Upper lobe of left lung (tissue), 6 donors: ENCODE results near the gene PCDHB15. TPM values are rescaled to one million over a fixed set of nuclear protein-coding genes. Genes with fewer than 3 reads are reported as not detected.
"Not testable (repeated sequence)": the region's sequence is repeated elsewhere in the genome, so short reads cannot be mapped to it uniquely, and the experiment has no call there.

Source experiments
- ATAC-seq, 2 donors: fragments of 200-7000 bp; cut with Tn5 transposase; one replicate each; pipeline ENCODE4 v1.9.1; 2022; ENCODE audit warnings: mild to moderate bottlenecking in 2 of 2, moderate library complexity in 2 of 2; ENCODE audit not compliant: low FRiP score in 2 of 2
- DNase-seq, 2 donors: peaks; one replicate each; pipeline ENCODE4 v3.0.0-alpha.2; 2019 to 2020
- H3K27ac ChIP-seq, 4 donors: fragments of 200-600 bp; sonication (generic); one replicate each; pipeline ENCODE4 v1.5.1; 2016 to 2019
- H3K27me3 ChIP-seq, 4 donors: fragments of 200-600 bp; sonication (generic); one replicate each; pipeline ENCODE4 v1.5.1; 2017 to 2019
- H3K36me3 ChIP-seq, 4 donors: fragments of 200-600 bp; sonication (generic); one replicate each; pipeline ENCODE4 v1.5.1; 2016 to 2019
- H3K4me1 ChIP-seq, 4 donors: fragments of 200-600 bp; sonication (generic); one replicate each; pipeline ENCODE4 v1.5.1; 2018 to 2019
- H3K4me3 ChIP-seq, 4 donors: fragments of 200-600 bp; sonication (generic); one replicate each; pipeline ENCODE4 v1.5.1; 2017 to 2019; ENCODE audit warnings: mild to moderate bottlenecking in 2 of 4, moderate library complexity in 1 of 4
- H3K9me3 ChIP-seq, 4 donors: fragments of 200-600 bp; sonication (generic); one replicate each; pipeline ENCODE4 v1.5.1; 2018 to 2019
- CTCF ChIP-seq, 6 experiments: fragments of 450-650 bp in 4 of 6; fragments of 200-600 bp in 2 of 6; sonication (generic) in 2 of 6; IDR thresholded peaks; one replicate each; pipeline ENCODE4 v1.5.1; 2016 to 2019; ENCODE audit warnings: antibody characterized with exemption in 6 of 6
- EP300 ChIP-seq, 4 donors: sonication (generic); formaldehyde crosslinking; IDR thresholded peaks; one replicate each; pipeline ENCODE4 v1.5.1; 2017; ENCODE audit warnings: antibody characterized with exemption in 4 of 4, control low read depth in 2 of 4
- POLR2A ChIP-seq, 4 donors: fragments of 450-650 bp; IDR thresholded peaks; one replicate each; pipeline ENCODE4 v1.5.1; 2016 to 2017; ENCODE audit warnings: antibody characterized with exemption in 4 of 4, mild to moderate bottlenecking in 2 of 4
- POLR2AphosphoS5 ChIP-seq, 2 donors: sonication (generic); formaldehyde crosslinking; IDR thresholded peaks; one replicate each; pipeline ENCODE4 v1.5.1; 2017; ENCODE audit warnings: antibody characterized with exemption in 2 of 2
- WGBS, 2 donors: methylation state at CpG; one replicate each; pipeline ENCODE4 v1.1.5; 2017 to 2018; 5-methylcytosine and 5-hydroxymethylcytosine counted together
- total RNA-seq, 6 donors: library from RNA; depleted of rRNA in 4 of 6; stranded (reverse); fragments of >200 nt in 4 of 6; gene quantifications; one replicate each; pipeline versions ENCODE4 v1.1.0 to v1.2.1, GENCODE V29; 2016 to 2021
- donor health status: DM: no; HTN: no; CAD: no; lungs with moderate emphysema.
- donor health status: DM: no; HTN: yes; CAD: no; lungs with severe emphysema.

Gene PCDHB15
- 1 to 10 TPM; 1.4 to 4.2 (median 2.6) TPM for total RNA-seq

GRCh38 chr5:141245250-141245717, at the start of gene PCDHB15:
PCDHB15 (plus strand) TSS chr5:141245395; CDS start chr5:141245579, 184 bp downstream.
- ATAC-seq (no peak), DNase-seq (no peak)
- no peaks in the 10 kb centered on the region for H3K27me3 ChIP-seq
- 9 to 16% methylated on average over 16 of the region's 16 CpGs for WGBS, 2 donors
- peak within 1 kb of the TSS in 3 of 4 donors; percentile 12 to 29 (median 17) for H3K4me3 ChIP-seq
- H3K36me3 ChIP-seq = no peaks in the 10 kb centered on the region
- peak in 1 of 6 experiments; percentile 6 for TF ChIP-seq CTCF (IDR thresholded peaks at IDR 0.05)
- no peak for TF ChIP-seq POLR2AphosphoS5 (IDR thresholded peaks at IDR 0.05)
- no peak within 1 kb of the TSS for H3K27ac ChIP-seq
- no peaks in the 10 kb centered on the region for H3K4me1 ChIP-seq
- H3K9me3 ChIP-seq = peaks cover 66 to 98% (median 91%) of the 10 kb centered on the region in 4 donors

GRCh38 chr5:141196363-141196762, 48.8 kb upstream of the PCDHB15 start:
- no peak for ATAC-seq
- Histone ChIP-seq H3K27ac (no peak overlapping the region), H3K4me3 (no peak overlapping the region), H3K36me3 (no peaks in the 10 kb centered on the region), H3K27me3 (no peaks in the 10 kb centered on the region), H3K9me3 (peaks cover 25 to 64% (median 48%) of the 10 kb centered on the region in 4 donors), H3K4me1 (no peaks in the 10 kb centered on the region)
- DNase-seq = no peak
- 44 to 55% methylated on average over 3 of the region's 3 CpGs for WGBS, 2 donors
- TF ChIP-seq EP300 (IDR thresholded peaks at IDR 0.05) (no peak), POLR2AphosphoS5 (IDR thresholded peaks at IDR 0.05) (no peak), CTCF (IDR thresholded peaks at IDR 0.05) (no peak), POLR2A (IDR thresholded peaks at IDR 0.05) (no peak)

- Histone ChIP-seq H3K27me3 (no peaks in the 10 kb centered on the region), H3K4me3 (peak within 1 kb of the TSS in 1 of 4 donors; percentile 6), H3K36me3 (no peaks in the 10 kb centered on the region), H3K27ac (no peak within 1 kb of the TSS), H3K4me1 (no peaks in the 10 kb centered on the region), H3K9me3 (peaks cover 36 to 59% (median 57%) of the 10 kb centered on the region in 4 donors)
- DNase-seq (no peak), ATAC-seq (no peak)
- TF ChIP-seq POLR2A (IDR thresholded peaks at IDR 0.05) = no peak
- 34 to 44% methylated on average over 21 of the region's 21 CpGs for WGBS, 2 donors
These were observed 45.6 kb upstream of the PCDHB15 start, which contains the start of gene PCDHB11 for GRCh38 chr5:141199359-141200235. PCDHB11 (plus strand) TSS chr5:141199627; CDS start chr5:141199775, 148 bp downstream.

GRCh38 chr5:141201126-141201525, 44.1 kb upstream of the PCDHB15 start:
- not testable (repeated sequence) for H3K4me1 ChIP-seq, H3K4me3 ChIP-seq, H3K36me3 ChIP-seq, H3K27ac ChIP-seq, ATAC-seq, H3K27me3 ChIP-seq
- peak in 1 of 2 donors; percentile 69 for DNase-seq
- WGBS, 2 donors = 30 to 33% methylated on average over 9 to 13 of the region's 38 CpGs
- peaks cover 25 to 57% (median 50%) of the 10 kb centered on the region in 4 donors for H3K9me3 ChIP-seq

- ATAC-seq, H3K4me3 ChIP-seq, H3K27me3 ChIP-seq, H3K36me3 ChIP-seq, H3K4me1 ChIP-seq, H3K27ac ChIP-seq: not testable (repeated sequence)
- H3K9me3 ChIP-seq = peaks cover 24 to 55% (median 45%) of the 10 kb centered on the region in 4 donors
- 36 to 42% methylated on average over 7 to 17 of the region's 35 CpGs for WGBS, 2 donors
- peak in 1 of 2 donors; percentile 70 for DNase-seq
These were observed 43.5 kb upstream of the PCDHB15 start for GRCh38 chr5:141201646-141202045.

GRCh38 chr5:141208478-141208877, 36.7 kb upstream of the PCDHB15 start, which contains the start of gene PCDHB12:
PCDHB12 (plus strand) TSS chr5:141208719; CDS start chr5:141208908, 189 bp downstream.
- H3K27ac ChIP-seq = no peak within 1 kb of the TSS
- H3K4me3 ChIP-seq = peak within 1 kb of the TSS in 2 of 4 donors; percentile 17 to 21
- peaks cover 26 to 37% (median 34%) of the 10 kb centered on the region in 4 donors for H3K9me3 ChIP-seq
- DNase-seq = no peak
- no peaks in the 10 kb centered on the region for H3K4me1 ChIP-seq
- H3K36me3 ChIP-seq = no peaks in the 10 kb centered on the region
- TF ChIP-seq EP300 (IDR thresholded peaks at IDR 0.05) = no peak
- TF ChIP-seq CTCF (IDR thresholded peaks at IDR 0.05) = no peak
- TF ChIP-seq POLR2A (IDR thresholded peaks at IDR 0.05) = no peak
- no peak for TF ChIP-seq POLR2AphosphoS5 (IDR thresholded peaks at IDR 0.05)
- no peaks in the 10 kb centered on the region for H3K27me3 ChIP-seq
- ATAC-seq = no peak
- WGBS, 2 donors = 22 to 26% methylated on average over 11 of the region's 11 CpGs

- peaks cover 26 to 50% (median 42%) of the 10 kb centered on the region in 4 donors for H3K9me3 ChIP-seq
- not testable (repeated sequence) for H3K36me3 ChIP-seq, H3K4me3 ChIP-seq, H3K4me1 ChIP-seq, H3K27ac ChIP-seq, ATAC-seq, H3K27me3 ChIP-seq
- DNase-seq = peak in 1 of 2 donors; percentile 69
- 24 to 33% methylated on average over 15 to 18 of the region's 39 CpGs for WGBS, 2 donors
These were observed 34.9 kb upstream of the PCDHB15 start for GRCh38 chr5:141210281-141210680.

- H3K9me3 ChIP-seq = peaks cover 26 to 54% (median 43%) of the 10 kb centered on the region in 4 donors
- not testable (repeated sequence) for H3K4me3 ChIP-seq, H3K36me3 ChIP-seq, ATAC-seq, H3K27ac ChIP-seq, H3K27me3 ChIP-seq, H3K4me1 ChIP-seq
- 16 to 21% methylated on average over 5 to 6 of the region's 27 CpGs for WGBS, 2 donors
- DNase-seq = peak in 1 of 2 donors; percentile 65
These were observed 34.3 kb upstream of the PCDHB15 start for GRCh38 chr5:141210849-141211248.
